ENCODE data around the gene XPC.

XPC gene

GRCh38 chr3:14208168-14208567, 29.8 kb upstream of the XPC start:
- no peak for DNase-seq

- DNase-seq, result no peak
Observed at GRCh38 chr3:14206548-14207177, 28.3 kb upstream of the XPC start.

GRCh38 chr3:14204515-14205284, 26.3 kb upstream of the XPC start:
- no peak for DNase-seq

- peak in 52 of 58 donors; percentile 6 to 82 (median 51) for DNase-seq
Observed at GRCh38 chr3:14203521-14204079, 25.2 kb upstream of the XPC start.

- DNase-seq, result no peak
Observed at GRCh38 chr3:14202874-14203520, 24.6 kb upstream of the XPC start.

- DNase-seq, result no peak
Observed at GRCh38 chr3:14201940-14202684, 23.7 kb upstream of the XPC start.

GRCh38 chr3:14200841-14201240, 22.4 kb upstream of the XPC start:
- no peak for DNase-seq

- DNase-seq, result no peak
Observed at GRCh38 chr3:14200276-14200675, 21.9 kb upstream of the XPC start.

- DNase-seq, result no peak
Observed at GRCh38 chr3:14199641-14200040, 21.2 kb upstream of the XPC start.

GRCh38 chr3:14194865-14195264, 16.5 kb upstream of the XPC start:
- no peak for DNase-seq

GRCh38 chr3:14188041-14188754, 9.8 kb upstream of the XPC start:
- DNase-seq, result no peak

GRCh38 chr3:14186854-14187458, 8.6 kb upstream of the XPC start:
- DNase-seq, result no peak

GRCh38 chr3:14183015-14183577, 4.7 kb upstream of the XPC start:
- DNase-seq, result no peak

GRCh38 chr3:14181253-14181652, 2.9 kb upstream of the XPC start:
- no peak for DNase-seq

- no peak for DNase-seq
Observed at GRCh38 chr3:14179795-14180194, 1.4 kb upstream of the XPC start.

GRCh38 chr3:14179114-14179465, 689 bp upstream of the XPC start:
- no peak for DNase-seq

GRCh38 chr3:14177580-14178246, 688 bp downstream of the XPC start:
- peak in 5 of 58 donors; percentile 36 to 58 (median 42) for DNase-seq

- DNase-seq, result no peak
Observed at GRCh38 chr3:14175383-14176037, 2.9 kb downstream of the XPC start.

- DNase-seq, result no peak
Observed at GRCh38 chr3:14174483-14174882, 3.9 kb downstream of the XPC start.
